PC-9 (cell line): ENCODE results near the gene RNF220. TPM values are rescaled to one million over a fixed set of nuclear protein-coding genes. Genes with fewer than 3 reads are reported as not detected.

Source experiments
- BruUV-seq: library from RNA; stranded (reverse); fragments of 400-500 nt; replicated peaks from 2 replicates; lab custom pipeline; 2021; lab: Mats Ljungman, UMichigan
- CTCF ChIA-PET: fragments of 300-600 bp; sonication (Branson Sonifier 250); formaldehyde crosslinking; loops from one replicate; lab custom pipeline; 2022; ENCODE audit warnings: antibody characterized with exemption; lab: Charles Lee
- POLR2A ChIA-PET: fragments of 300-600 bp; sonication (Branson Sonifier 250); formaldehyde crosslinking; loops from one replicate; lab custom pipeline; 2022; ENCODE audit warnings: antibody characterized with exemption; ENCODE audit not compliant: unreplicated experiment; lab: Charles Lee
- DNase-seq, 2 experiments: peaks; one replicate each; pipeline versions ENCODE4 v3.0.0 to v3.0.0-alpha.2; 2015 to 2022; ENCODE audit warnings: mixed read lengths in 1 of 2
- H2AFZ ChIP-seq: fragments of 200-600 bp; sonication (generic); 2 replicates; pipeline ENCODE4 v1.8.1; 2017; ENCODE audit warnings: antibody characterized with exemption
- H3F3A ChIP-seq: fragments of 200-600 bp; sonication (generic); 2 replicates; pipeline ENCODE4 v1.8.1; 2017; ENCODE audit warnings: antibody characterized with exemption, mild to moderate bottlenecking, low read depth; ENCODE audit not compliant: insufficient read depth
- H3K27ac ChIP-seq: fragments of 200-600 bp; sonication (generic); 2 replicates; pipeline ENCODE4 v1.6.1; 2016; ENCODE audit warnings: mixed run types
- H3K27me3 ChIP-seq: fragments of 200-600 bp; sonication (generic); 2 replicates; pipeline ENCODE4 v1.6.1; 2016; ENCODE audit warnings: low read depth, mixed run types; ENCODE audit not compliant: insufficient read depth
- H3K36me3 ChIP-seq: fragments of 200-600 bp; sonication (generic); 2 replicates; pipeline ENCODE4 v1.6.1; 2016; ENCODE audit warnings: low read depth, mixed run types
- H3K4me1 ChIP-seq: fragments of 200-600 bp; sonication (generic); replicated peaks from 2 replicates; pipeline ENCODE4 v1.6.1; 2016; ENCODE audit warnings: mixed run types; ENCODE audit not compliant: insufficient read depth
- H3K4me2 ChIP-seq: fragments of 200-600 bp; sonication (generic); 2 replicates; pipeline ENCODE4 v1.6.1; 2017; ENCODE audit warnings: mixed run types
- H3K4me3 ChIP-seq: fragments of 200-600 bp; sonication (generic); 2 replicates; pipeline ENCODE4 v1.6.1; 2016; ENCODE audit warnings: mixed run types
- H3K79me2 ChIP-seq: fragments of 200-600 bp; sonication (generic); 2 replicates; pipeline ENCODE4 v1.6.1; 2017; ENCODE audit warnings: low read depth, mixed run types
- H3K9me2 ChIP-seq: fragments of 200-600 bp; sonication (generic); 2 replicates; pipeline ENCODE4 v1.8.1; 2017; ENCODE audit warnings: mild to moderate bottlenecking; ENCODE audit not compliant: insufficient read depth
- H3K9me3 ChIP-seq: fragments of 200-600 bp; sonication (generic); 2 replicates; pipeline ENCODE4 v1.8.1; 2016; ENCODE audit warnings: low read depth; ENCODE audit not compliant: insufficient read depth
- H4K20me1 ChIP-seq: fragments of 200-600 bp; sonication (generic); 2 replicates; pipeline ENCODE4 v1.8.1; 2017; ENCODE audit not compliant: insufficient read depth
- CTCF ChIP-seq: fragments of 200-600 bp; sonication (generic); conservative IDR thresholded peaks from 2 replicates; pipeline ENCODE4 v1.6.1; 2017; ENCODE audit warnings: mixed run types, antibody characterized with exemption, mild to moderate bottlenecking, moderate library complexity
- EZH2 ChIP-seq: fragments of 200-600 bp; sonication (generic); IDR thresholded peaks from 2 replicates; pipeline ENCODE4 v1.8.0; 2017; ENCODE audit warnings: antibody characterized with exemption, low read depth
- intact Hi-C: fragments of 100-400 bp; cut with micrococcal nuclease; formaldehyde crosslinking; loops from one replicate; pipeline ENCODE4 v1.10.0; 2022; ENCODE audit not compliant: unreplicated experiment
- total RNA-seq: library from RNA; stranded (reverse); gene quantifications from 2 replicates; pipeline ENCODE4 v1.2.3, GENCODE V29; 2021

The RNF220 gene
- total RNA-seq, 1 experiment from 2014 or later: 82.9 TPM

GRCh38 chr1:44674113-44675000 is 269.3 kb downstream of the RNF220 start, which contains the start of the genes ARMH1 and TMEM53:
Gene ARMH1, plus strand, starts transcription at chr1:44674714. Its CDS starts 14,984 bp downstream, at chr1:44689698.
Gene TMEM53, minus strand, starts transcription at chr1:44674481. Its CDS starts 90 bp downstream, at chr1:44674391.
- H3K27ac ChIP-seq: peak within 1 kb of the TSS; percentile 89
- H3K79me2 ChIP-seq: peaks cover 31% of the 10 kb centered on the region
- H3K9me3 ChIP-seq: no peaks in the 10 kb centered on the region
- H4K20me1 ChIP-seq: no peaks in the 10 kb centered on the region
- H3K36me3 ChIP-seq: no peaks in the 10 kb centered on the region
- H3F3A ChIP-seq: peaks cover 55% of the 10 kb centered on the region
- H3K4me1 ChIP-seq: peaks cover 54% of the 10 kb centered on the region
- H3K4me2 ChIP-seq: peak within 1 kb of the TSS; percentile 84
- CTCF ChIA-PET: interaction anchor here (1.9 kb wide), 1 partner anchor 22 kb away, joined by 6 read pairs; no protein-coding TSS in a partner anchor
- intact Hi-C loops: loop anchor here (1.0 to 10.0 kb wide), 5 partner anchors 41 to 1010 kb away; partner anchors contain the start of genes DYNLT4, GPBP1L1 and TMEM69
- BruUV-seq: no TSS peak
- POLR2A ChIA-PET: interaction anchor here (0.5 to 3.5 kb wide), 16 partner anchors 14 to 902 kb away, joined by 3 to 39 read pairs (median 4); partner anchors contain the start of genes AKR1A1, HECTD3, PRDX1 and RPS8
- peak; percentile 98 to 100 for DNase-seq
- no peak for TF ChIP-seq CTCF
- TF ChIP-seq EZH2: no peak
- peak within 1 kb of the TSS; percentile 81 for H3K4me3 ChIP-seq
- H3K9me2 ChIP-seq: no peaks in the 10 kb centered on the region; the same call in 1 of the 2 replicates
- H3K27me3 ChIP-seq: no peaks in the 10 kb centered on the region
- peak within 1 kb of the TSS; percentile 85 for H2AFZ ChIP-seq

- ChIA-PET CTCF (no interaction called here), POLR2A (interaction anchor here (0.6 to 1.5 kb wide), 2 partner anchors 47 to 847 kb away, joined by 3 to 5 read pairs; partner anchors contain the start of gene PRDX1)
- Histone ChIP-seq H3K36me3 (no peaks in the 10 kb centered on the region), H3K27ac (peak overlapping the region; percentile 89), H3K27me3 (no peaks in the 10 kb centered on the region), H3K4me1 (peaks cover 54% of the 10 kb centered on the region), H3K79me2 (peaks cover 31% of the 10 kb centered on the region), H3K4me3 (peak overlapping the region; percentile 81), H3K9me2 (no peaks in the 10 kb centered on the region; the same call in 1 of the 2 replicates), H3K4me2 (peak overlapping the region; percentile 83), H4K20me1 (no peaks in the 10 kb centered on the region), H2AFZ (peak overlapping the region; percentile 73; the same call in 1 of the 2 replicates), H3K9me3 (no peaks in the 10 kb centered on the region), H3F3A (peaks cover 55% of the 10 kb centered on the region)
- BruUV-seq: no TSS peak
- no peak for DNase-seq
- no peak for TF ChIP-seq CTCF
- no peak for TF ChIP-seq EZH2
- intact Hi-C loops: loop anchor here (2.0 to 10.0 kb wide), 3 partner anchors 42 to 1010 kb away; partner anchors contain the start of genes DYNLT4, GPBP1L1 and TMEM69
Observed at GRCh38 chr1:44675186-44675585, 270.1 kb downstream of the RNF220 start.
